Activated CD8-positive, alpha-beta T cell treated with anti-CD3 and anti-CD28 coated beads for 36 hours (primary cell): ENCODE results near the gene COA8. TPM values are rescaled to one million over a fixed set of nuclear protein-coding genes. Genes with fewer than 3 reads are reported as not detected.

ENCODE experiments used
- ATAC-seq: fragments of 200-7000 bp; cut with Tn5 transposase; one replicate; pipeline ENCODE4 v1.10.0; 2021; ENCODE audit warnings: mild to moderate bottlenecking, moderate library complexity
- CTCF ChIA-PET: fragments of 350-600 bp; sonication (Branson Sonifier 250); formaldehyde crosslinking; loops from one replicate; lab custom pipeline; 2021; ENCODE audit warnings: antibody characterized with exemption; lab: Charles Lee
- POLR2A ChIA-PET: fragments of 350-600 bp; sonication (Branson Sonifier 250); formaldehyde crosslinking; loops from one replicate; lab custom pipeline; 2021; ENCODE audit warnings: antibody characterized with exemption; lab: Charles Lee
- DNase-seq: peaks from one replicate; pipeline ENCODE4 v3.0.0-alpha.2; 2020
- H3K27ac Mint-ChIP-seq: one replicate; pipeline ENCODE4 v1.8.0; 2021; ENCODE audit warnings: mild to moderate bottlenecking, mixed read lengths
- H3K27me3 Mint-ChIP-seq: one replicate; pipeline ENCODE4 v1.8.0; 2021; ENCODE audit warnings: mixed read lengths
- H3K36me3 Mint-ChIP-seq: one replicate; pipeline ENCODE4 v1.8.0; 2021; ENCODE audit warnings: low read depth, mixed read lengths
- H3K4me1 Mint-ChIP-seq: one replicate; pipeline ENCODE4 v1.8.0; 2021; ENCODE audit warnings: low read depth, mixed read lengths
- H3K4me3 Mint-ChIP-seq: one replicate; pipeline ENCODE4 v1.8.0; 2021; ENCODE audit warnings: mild to moderate bottlenecking, moderate library complexity, mixed read lengths
- H3K9me3 Mint-ChIP-seq: one replicate; pipeline ENCODE4 v1.8.0; 2021; ENCODE audit warnings: mixed read lengths
- intact Hi-C: fragments of 100-400 bp; cut with micrococcal nuclease; formaldehyde crosslinking; loops from one replicate; pipeline ENCODE4 v1.10.0; 2022
- total RNA-seq, 2 experiments: library from RNA; stranded (reverse); gene quantifications; one replicate each; pipeline ENCODE4 v1.2.3, GENCODE V29; 2021
- TF ChIP-seq, protein P1 (sequence below): fragments of 200-600 bp; IDR thresholded peaks from one replicate; pipeline ENCODE4 v1.8.0; 2022; ENCODE audit warnings: antibody characterized with exemption, mild to moderate bottlenecking

Gene COA8
- total RNA-seq, 2 experiments from 2014 or later = 40.3 to 45.6 TPM

DNA sequence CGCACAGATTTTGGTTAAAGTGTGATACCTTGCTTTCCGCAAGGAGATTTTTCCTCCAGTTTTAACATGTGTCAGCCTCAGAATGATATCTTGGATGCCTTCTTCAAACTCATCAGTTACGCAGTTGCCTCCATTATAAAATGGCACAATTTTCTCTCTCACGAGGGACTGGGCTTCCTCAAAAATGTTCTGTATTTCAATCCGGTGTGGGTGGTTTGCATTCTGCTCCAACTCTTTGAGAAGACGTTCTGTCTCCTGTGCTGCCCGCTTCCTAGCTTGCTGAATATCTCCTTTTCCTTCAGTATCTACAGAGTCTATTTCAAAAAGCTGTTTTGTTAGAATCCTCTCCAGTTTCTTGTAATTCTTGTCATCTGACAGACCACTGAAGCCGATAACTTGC, 2.1 kb upstream of the COA8 start:
- ChIA-PET POLR2A (interaction anchor here (0.6 to 2.7 kb wide), 8 partner anchors 14 to 37 kb away, joined by 3 to 28 read pairs (median 4); partner anchors contain the start of genes CKB and TRMT61A), CTCF (interaction anchor here (1.1 to 2.6 kb wide), 6 partner anchors 14 to 63 kb away, joined by 3 to 14 read pairs (median 4); partner anchors contain the start of gene TRMT61A)
- DNase-seq = no peak
- Mint-ChIP-seq H3K27ac (peak overlapping the region; percentile 97), H3K4me3 (peak overlapping the region; percentile 100), H3K4me1 (peaks cover 53% of the 10 kb centered on the region), H3K36me3 (peaks cover 44% of the 10 kb centered on the region), H3K9me3 (no peaks in the 10 kb centered on the region), H3K27me3 (no peaks in the 10 kb centered on the region)
- ATAC-seq = no peak
- intact Hi-C loops = no loop called here
- TF ChIP-seq, protein P1, sequence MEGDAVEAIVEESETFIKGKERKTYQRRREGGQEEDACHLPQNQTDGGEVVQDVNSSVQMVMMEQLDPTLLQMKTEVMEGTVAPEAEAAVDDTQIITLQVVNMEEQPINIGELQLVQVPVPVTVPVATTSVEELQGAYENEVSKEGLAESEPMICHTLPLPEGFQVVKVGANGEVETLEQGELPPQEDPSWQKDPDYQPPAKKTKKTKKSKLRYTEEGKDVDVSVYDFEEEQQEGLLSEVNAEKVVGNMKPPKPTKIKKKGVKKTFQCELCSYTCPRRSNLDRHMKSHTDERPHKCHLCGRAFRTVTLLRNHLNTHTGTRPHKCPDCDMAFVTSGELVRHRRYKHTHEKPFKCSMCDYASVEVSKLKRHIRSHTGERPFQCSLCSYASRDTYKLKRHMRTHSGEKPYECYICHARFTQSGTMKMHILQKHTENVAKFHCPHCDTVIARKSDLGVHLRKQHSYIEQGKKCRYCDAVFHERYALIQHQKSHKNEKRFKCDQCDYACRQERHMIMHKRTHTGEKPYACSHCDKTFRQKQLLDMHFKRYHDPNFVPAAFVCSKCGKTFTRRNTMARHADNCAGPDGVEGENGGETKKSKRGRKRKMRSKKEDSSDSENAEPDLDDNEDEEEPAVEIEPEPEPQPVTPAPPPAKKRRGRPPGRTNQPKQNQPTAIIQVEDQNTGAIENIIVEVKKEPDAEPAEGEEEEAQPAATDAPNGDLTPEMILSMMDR = no peak

DNA sequence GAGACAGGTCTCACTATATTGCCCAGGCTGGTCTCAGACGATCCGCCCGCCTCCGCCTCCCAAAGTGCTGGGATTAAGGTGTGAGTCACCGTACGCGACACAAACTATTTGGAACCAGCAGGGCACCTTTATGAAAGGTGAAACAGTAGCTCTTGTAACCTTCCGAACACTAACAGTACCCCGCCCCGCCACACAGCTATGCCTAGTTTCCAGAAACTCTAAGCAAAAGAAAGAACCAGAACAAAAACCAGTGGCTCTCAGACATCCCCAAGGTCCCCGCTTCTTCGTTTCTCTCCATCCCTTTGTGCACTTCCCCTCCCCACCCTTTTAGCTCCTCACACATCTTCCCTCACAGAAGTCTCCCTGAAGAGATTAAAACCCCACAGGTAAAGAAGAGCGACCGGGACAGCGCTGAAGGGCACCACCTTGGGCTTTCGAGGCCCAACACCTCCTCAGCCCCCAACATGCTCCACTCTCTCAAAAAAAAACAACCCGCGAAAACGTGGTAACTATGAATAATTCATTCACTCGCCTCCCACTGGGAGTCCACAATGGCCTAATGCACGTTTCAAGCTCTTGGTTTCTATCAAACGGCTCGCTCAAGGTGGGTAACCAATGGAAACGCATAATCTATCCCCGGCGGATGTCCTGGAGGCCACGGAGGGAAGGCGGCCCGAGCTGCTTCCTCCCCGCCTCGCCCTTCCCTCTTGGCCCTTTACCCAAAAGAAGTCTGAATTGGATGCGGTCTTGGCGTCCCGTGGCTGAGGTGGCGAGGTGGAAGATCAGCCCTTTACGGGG, 1.2 kb upstream of the COA8 start:
- CTCF ChIA-PET = interaction anchor here (0.7 to 2.6 kb wide), 9 partner anchors 8 to 64 kb away, joined by 3 to 14 read pairs (median 3); partner anchors contain the start of gene TRMT61A
- intact Hi-C loops = no loop called here

DNA sequence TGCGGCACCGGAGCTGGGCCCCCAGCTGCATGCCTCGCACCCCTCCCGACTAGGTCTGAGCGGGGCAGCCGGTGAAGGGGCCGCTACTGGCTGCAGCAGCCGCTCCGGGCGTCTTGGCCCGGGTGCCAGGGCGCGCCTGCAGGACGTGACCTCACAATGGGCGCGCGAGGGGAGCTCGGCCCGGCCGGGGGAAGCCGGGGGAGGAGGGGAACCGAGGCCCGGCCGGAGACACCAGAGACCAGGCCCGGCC, 656 bp upstream of the COA8 start:
- no peaks in the 10 kb centered on the region for H3K27me3 Mint-ChIP-seq
- no peaks in the 10 kb centered on the region for H3K9me3 Mint-ChIP-seq
- DNase-seq (no peak), ATAC-seq (peak; percentile 58)
- peak overlapping the region; percentile 100 for H3K4me3 Mint-ChIP-seq
- TF ChIP-seq, protein P1 = no peak
- peaks cover 53% of the 10 kb centered on the region for H3K4me1 Mint-ChIP-seq
- intact Hi-C loops = no loop called here
- ChIA-PET CTCF (interaction anchor here (0.7 to 2.6 kb wide), 6 partner anchors 9 to 44 kb away, joined by 3 to 14 read pairs (median 6); no protein-coding TSS in a partner anchor), POLR2A (interaction anchor here (0.7 to 3.4 kb wide), 14 partner anchors 10 to 234 kb away, joined by 3 to 28 read pairs (median 4); partner anchors contain the start of genes CKB, KLC1 and TRMT61A)
- H3K36me3 Mint-ChIP-seq = peaks cover 44% of the 10 kb centered on the region
- peak overlapping the region; percentile 97 for H3K27ac Mint-ChIP-seq

More for the DNA sequence above, 1.2 kb upstream of the COA8 start:
- DNase-seq (peak; percentile 67), ATAC-seq (peak; percentile 41)
- POLR2A ChIA-PET = interaction anchor here (0.6 to 3.4 kb wide), 17 partner anchors 10 to 233 kb away, joined by 3 to 28 read pairs (median 4); partner anchors contain the start of genes CKB, KLC1 and TRMT61A
- Mint-ChIP-seq H3K36me3 (peaks cover 45% of the 10 kb centered on the region), H3K4me3 (peak overlapping the region; percentile 100), H3K27ac (peak overlapping the region; percentile 97), H3K4me1 (peaks cover 56% of the 10 kb centered on the region), H3K27me3 (no peaks in the 10 kb centered on the region), H3K9me3 (no peaks in the 10 kb centered on the region)
- TF ChIP-seq, protein P1 = no peak

DNA sequence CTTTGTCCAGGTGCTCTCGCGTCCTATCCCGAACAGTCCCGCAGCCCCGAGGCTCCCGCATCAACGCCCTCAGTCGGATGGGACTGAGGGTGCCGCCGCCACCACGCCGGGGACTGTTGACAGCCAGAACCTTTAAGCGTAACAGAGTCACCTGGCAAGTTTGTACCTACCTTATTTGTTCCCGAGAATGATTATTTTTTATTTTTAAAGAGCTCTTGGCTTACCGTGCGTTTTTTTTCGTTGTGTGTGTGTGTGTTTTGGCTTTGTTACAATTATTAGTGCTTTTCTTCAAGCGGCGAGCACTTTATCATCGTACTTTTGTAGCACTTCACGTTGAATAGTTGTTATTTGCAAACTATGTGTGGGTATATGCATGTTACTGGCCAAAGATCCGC, 463 bp downstream of the COA8 start:
- ChIA-PET POLR2A (interaction anchor here (0.9 to 3.4 kb wide), 2 partner anchors 66 to 136 kb away, joined by 3 to 19 read pairs; partner anchors contain the start of gene KLC1), CTCF (interaction anchor here (0.8 to 2.1 kb wide), 2 partner anchors 8 to 115 kb away, joined by 3 to 10 read pairs; no protein-coding TSS in a partner anchor)
- Mint-ChIP-seq H3K4me1 (peaks cover 46% of the 10 kb centered on the region), H3K27ac (peak overlapping the region; percentile 82), H3K4me3 (peak overlapping the region; percentile 100), H3K36me3 (peaks cover 36% of the 10 kb centered on the region), H3K9me3 (no peaks in the 10 kb centered on the region), H3K27me3 (no peaks in the 10 kb centered on the region)
- no peak for DNase-seq
- ATAC-seq = no peak
- intact Hi-C loops = no loop called here
- TF ChIP-seq, protein P1 = no peak
